ENCODE measurements around the gene SNAPC3. TPM values are rescaled to one million over a fixed set of nuclear protein-coding genes. Genes with fewer than 3 reads are reported as not detected.

SNAPC3 gene
- total RNA-seq, 1 donor from 2014 or later = 68.7 TPM

GRCh38 chr9:15485836-15486666, 63.4 kb downstream of the SNAPC3 start:
- Histone ChIP-seq H3K79me2 (ENCODE audit: low read depth) (peaks cover 95% of the 10 kb centered on the region), H2AFZ (replicated peaks) (no peak overlapping the region), H3F3A (ENCODE audit: low read depth) (peaks cover 12% of the 10 kb centered on the region), H3K36me3 (peaks cover 46% of the 10 kb centered on the region), H3K9ac (no peak overlapping the region), H3K4me2 (no peak overlapping the region), H4K20me1 (ENCODE audit: low read depth) (peaks cover 29% of the 10 kb centered on the region), H3K9me3 (ENCODE audit: low read depth) (no peaks in the 10 kb centered on the region), H3K27ac (no peak overlapping the region), H3K4me3 (no peak overlapping the region), H3K4me1 (no peaks in the 10 kb centered on the region), H3K27me3 (no peaks in the 10 kb centered on the region)
- peak; percentile 31 for DNase-seq (ENCODE audit: low spot score)
- peaks cover 2% of the 10 kb centered on the region for H3K9me3 Mint-ChIP-seq
- H3K27ac Mint-ChIP-seq = no peak overlapping the region
- H3K4me1 Mint-ChIP-seq = no peaks in the 10 kb centered on the region
- H3K27me3 Mint-ChIP-seq (ENCODE audit: insufficient read depth, low read depth) = no peaks in the 10 kb centered on the region
- H3K36me3 Mint-ChIP-seq = peaks cover 35% of the 10 kb centered on the region
- H3K4me3 Mint-ChIP-seq = no peak overlapping the region
- TF ChIP-seq EZH2 (IDR thresholded peaks at IDR 0.05) = no peak
- peak; percentile 57 for TF ChIP-seq CTCF (IDR thresholded peaks at IDR 0.05)

- Histone ChIP-seq H3K27ac (no peak overlapping the region), H3K4me2 (no peak overlapping the region), H4K20me1 (ENCODE audit: low read depth) (peaks cover 12% of the 10 kb centered on the region), H3K9me3 (ENCODE audit: low read depth) (no peaks in the 10 kb centered on the region), H3K9ac (no peak overlapping the region), H3K4me1 (no peaks in the 10 kb centered on the region), H3K36me3 (peaks cover 54% of the 10 kb centered on the region), H3F3A (ENCODE audit: low read depth) (no peaks in the 10 kb centered on the region), H3K4me3 (no peak overlapping the region), H3K27me3 (no peaks in the 10 kb centered on the region), H2AFZ (replicated peaks) (no peak overlapping the region), H3K79me2 (ENCODE audit: low read depth) (peaks cover 97% of the 10 kb centered on the region)
- Mint-ChIP-seq H3K27ac (no peak overlapping the region), H3K9me3 (peaks cover 36% of the 10 kb centered on the region), H3K4me1 (no peaks in the 10 kb centered on the region), H3K4me3 (no peak overlapping the region), H3K27me3 (ENCODE audit: insufficient read depth, low read depth) (peaks cover 6% of the 10 kb centered on the region), H3K36me3 (peaks cover 65% of the 10 kb centered on the region)
- no peak for TF ChIP-seq CTCF (IDR thresholded peaks at IDR 0.05)
- no peak for TF ChIP-seq EZH2phosphoT487 (IDR thresholded peaks at IDR 0.05)
- no peak for TF ChIP-seq EZH2 (IDR thresholded peaks at IDR 0.05)
- no peak for DNase-seq (ENCODE audit: low spot score)
These were observed 69.3 kb downstream of the SNAPC3 start for GRCh38 chr9:15491950-15492349.

GRCh38 chr9:15492485-15493150, 69.9 kb downstream of the SNAPC3 start:
- H3K27ac Mint-ChIP-seq = no peak overlapping the region

More at GRCh38 chr9:15492485-15493150, 69.9 kb downstream of the SNAPC3 start:
- Histone ChIP-seq H3K4me3 (no peak overlapping the region), H4K20me1 (ENCODE audit: low read depth) (peaks cover 7% of the 10 kb centered on the region), H3K9me3 (ENCODE audit: low read depth) (no peaks in the 10 kb centered on the region), H3F3A (ENCODE audit: low read depth) (no peaks in the 10 kb centered on the region), H3K9ac (no peak overlapping the region), H2AFZ (replicated peaks) (no peak overlapping the region), H3K27ac (no peak overlapping the region), H3K27me3 (no peaks in the 10 kb centered on the region), H3K4me2 (no peak overlapping the region), H3K4me1 (no peaks in the 10 kb centered on the region), H3K79me2 (ENCODE audit: low read depth) (peaks cover 98% of the 10 kb centered on the region), H3K36me3 (peaks cover 55% of the 10 kb centered on the region)
- H3K36me3 Mint-ChIP-seq = peaks cover 66% of the 10 kb centered on the region
- H3K27me3 Mint-ChIP-seq (ENCODE audit: insufficient read depth, low read depth) = peaks cover 6% of the 10 kb centered on the region
- no peaks in the 10 kb centered on the region for H3K4me1 Mint-ChIP-seq
- peaks cover 37% of the 10 kb centered on the region for H3K9me3 Mint-ChIP-seq
- H3K4me3 Mint-ChIP-seq = no peak overlapping the region
- DNase-seq (ENCODE audit: low spot score) = no peak
- TF ChIP-seq CTCF (IDR thresholded peaks at IDR 0.05) (no peak), EZH2 (IDR thresholded peaks at IDR 0.05) (no peak), EZH2phosphoT487 (IDR thresholded peaks at IDR 0.05) (no peak)

Measured in neural progenitor cell (in vitro differentiated cells).